ENCODE data around the gene TOMM40L. TPM values are rescaled to one million over a fixed set of nuclear protein-coding genes. Genes with fewer than 3 reads are reported as not detected.

The TOMM40L gene
- total RNA-seq, 2 experiments from 2014 or later = 11.0 to 20.1 TPM

GRCh38 chr1:161191971-161192370 lies 33.9 kb upstream of the TOMM40L start:
- no peaks in the 10 kb centered on the region for H3K9me3 ChIP-seq (ENCODE audit: low read length)
- ChIA-PET POLR2A (interaction anchor here (0.5 to 2.2 kb wide), 9 partner anchors 9 to 193 kb away, joined by 3 to 5 read pairs (median 4); partner anchors contain the start of genes B4GALT3 and TOMM40L), CTCF (ENCODE audit: unreplicated experiment) (interaction anchor here (1.0 to 1.9 kb wide), 5 partner anchors 10 to 190 kb away, joined by 3 to 10 read pairs (median 5); partner anchors contain the start of genes NDUFS2 and TOMM40L)
- no TSS peak for BruUV-seq (replicated peaks)
- intact Hi-C loops (cut with micrococcal nuclease; ENCODE audit: unreplicated experiment) = loop anchor here (1.0 to 5.0 kb wide), 3 partner anchors 33 to 190 kb away; no protein-coding TSS in a partner anchor
- H3K36me3 ChIP-seq (ENCODE audit: insufficient read depth, low read length) = no peaks in the 10 kb centered on the region
- TF ChIP-seq EZH2phosphoT487 (IDR thresholded peaks at IDR 0.05; ENCODE audit: borderline replicate concordance, low read depth, low read length) (no peak), CTCF (conservative IDR thresholded peaks at IDR 0.05; ENCODE audit: low read length) (no peak)
- no peaks in the 10 kb centered on the region for H3K9me2 ChIP-seq (ENCODE audit: insufficient read depth, low read length)
- H2AFZ ChIP-seq (ENCODE audit: low read length) = peak overlapping the region; percentile 70; the same call in 1 of the 2 replicates
- DNase-seq (ENCODE audit: low spot score) = no peak
- no peak overlapping the region for H3K27ac ChIP-seq (ENCODE audit: low read depth, low read length, poor library complexity, severe bottlenecking)
- H3K4me1 ChIP-seq (ENCODE audit: insufficient read depth, low read length, poor library complexity, severe bottlenecking) = peaks cover 36% of the 10 kb centered on the region
- H3K4me2 ChIP-seq (ENCODE audit: low read length) = no peak overlapping the region
- no peaks in the 10 kb centered on the region for H4K20me1 ChIP-seq (ENCODE audit: insufficient read depth, low read length)
- no peaks in the 10 kb centered on the region for H3K79me2 ChIP-seq (ENCODE audit: insufficient read depth, low read depth, low read length)
- H3K4me3 ChIP-seq (ENCODE audit: low read depth, low read length, poor library complexity, severe bottlenecking) = no peak overlapping the region

- BruUV-seq (replicated peaks) = no TSS peak
- CTCF ChIA-PET (ENCODE audit: unreplicated experiment) = interaction anchor here (1.0 to 1.9 kb wide), 3 partner anchors 10 to 189 kb away, joined by 3 to 10 read pairs (median 4); partner anchors contain the start of genes NDUFS2 and TOMM40L
- H3K4me2 ChIP-seq (ENCODE audit: low read length) = no peak overlapping the region
- DNase-seq (ENCODE audit: low spot score) = peak; percentile 86
- peak overlapping the region; percentile 70 for H2AFZ ChIP-seq (ENCODE audit: low read length)
- TF ChIP-seq CTCF (conservative IDR thresholded peaks at IDR 0.05; ENCODE audit: low read length) (peak; percentile 96), EZH2phosphoT487 (IDR thresholded peaks at IDR 0.05; ENCODE audit: borderline replicate concordance, low read depth, low read length) (no peak)
- POLR2A ChIA-PET = interaction anchor here (0.5 to 2.2 kb wide), 6 partner anchors 15 to 192 kb away, joined by 3 to 5 read pairs (median 4); partner anchors contain the start of gene B4GALT3
- no peak overlapping the region for H3K4me3 ChIP-seq (ENCODE audit: low read depth, low read length, poor library complexity, severe bottlenecking)
- H3K79me2 ChIP-seq (ENCODE audit: insufficient read depth, low read depth, low read length) = no peaks in the 10 kb centered on the region
- no peak overlapping the region for H3K27ac ChIP-seq (ENCODE audit: low read depth, low read length, poor library complexity, severe bottlenecking)
- intact Hi-C loops (cut with micrococcal nuclease; ENCODE audit: unreplicated experiment) = loop anchor here (1.0 to 5.0 kb wide), 3 partner anchors 33 to 190 kb away; no protein-coding TSS in a partner anchor
- H3K9me2 ChIP-seq (ENCODE audit: insufficient read depth, low read length) = no peaks in the 10 kb centered on the region
- H3K9me3 ChIP-seq (ENCODE audit: low read length) = no peaks in the 10 kb centered on the region
- H4K20me1 ChIP-seq (ENCODE audit: insufficient read depth, low read length) = no peaks in the 10 kb centered on the region
- H3K36me3 ChIP-seq (ENCODE audit: insufficient read depth, low read length) = no peaks in the 10 kb centered on the region
- H3K4me1 ChIP-seq (ENCODE audit: insufficient read depth, low read length, poor library complexity, severe bottlenecking) = peaks cover 28% of the 10 kb centered on the region
These were observed 33.1 kb upstream of the TOMM40L start for GRCh38 chr1:161192476-161193465.
